ENCODE results near the gene PNMA1.

The PNMA1 gene

DNA sequence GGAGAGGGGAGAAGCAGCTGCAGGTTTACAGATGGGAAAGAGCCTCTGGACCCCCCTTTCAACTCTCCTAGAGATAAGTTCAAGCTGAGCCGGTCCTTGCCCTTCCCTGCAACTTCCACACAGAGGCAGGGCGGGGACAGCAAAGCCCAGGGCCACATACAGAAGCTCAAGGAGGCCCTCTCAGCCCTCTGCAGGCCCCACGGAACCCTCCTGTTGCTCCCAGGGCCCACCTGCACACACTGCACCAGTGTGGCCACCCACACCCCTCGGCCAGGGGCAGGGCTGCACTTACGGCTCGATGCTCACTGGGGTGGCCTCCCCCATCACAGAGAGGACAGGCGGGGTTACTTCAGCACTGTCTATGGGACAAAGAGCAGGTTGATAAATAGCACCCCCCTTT is 13.0 kb upstream of the PNMA1 start:
- Histone ChIP-seq H3K4me3 (ENCODE audit: severe bottlenecking) (no peak overlapping the region), H3K4me1 (ENCODE audit: insufficient read depth, poor library complexity, severe bottlenecking) (peaks cover 32% of the 10 kb centered on the region), H3K36me3 (ENCODE audit: low read depth) (peaks cover 96% of the 10 kb centered on the region), H3K27ac (ENCODE audit: poor library complexity, severe bottlenecking) (peak overlapping the region; percentile 89), H3K9me3 (ENCODE audit: severe bottlenecking) (no peaks in the 10 kb centered on the region), H3K27me3 (ENCODE audit: insufficient read depth, poor library complexity, severe bottlenecking) (no peaks in the 10 kb centered on the region)
- DNase-seq (ENCODE audit: low spot score), result peak; percentile 60
- no peak for ATAC-seq (ENCODE audit: low read depth)
- TF ChIP-seq CTCF (IDR thresholded peaks at IDR 0.05; ENCODE audit: poor library complexity, severe bottlenecking), result no peak

- ATAC-seq (ENCODE audit: low read depth), result no peak
- no peak for TF ChIP-seq CTCF (IDR thresholded peaks at IDR 0.05; ENCODE audit: poor library complexity, severe bottlenecking)
- H3K36me3 ChIP-seq (ENCODE audit: low read depth), result peaks cover 96% of the 10 kb centered on the region
- peak overlapping the region; percentile 89 for H3K27ac ChIP-seq (ENCODE audit: poor library complexity, severe bottlenecking)
- H3K27me3 ChIP-seq (ENCODE audit: insufficient read depth, poor library complexity, severe bottlenecking), result no peaks in the 10 kb centered on the region
- peak; percentile 69 for DNase-seq (ENCODE audit: low spot score)
- H3K9me3 ChIP-seq (ENCODE audit: severe bottlenecking), result no peaks in the 10 kb centered on the region
- H3K4me1 ChIP-seq (ENCODE audit: insufficient read depth, poor library complexity, severe bottlenecking), result peaks cover 32% of the 10 kb centered on the region
- H3K4me3 ChIP-seq (ENCODE audit: severe bottlenecking), result no peak overlapping the region
Measured at GRCh38 chr14:73726025-73726961, 12.1 kb upstream of the PNMA1 start.

DNA sequence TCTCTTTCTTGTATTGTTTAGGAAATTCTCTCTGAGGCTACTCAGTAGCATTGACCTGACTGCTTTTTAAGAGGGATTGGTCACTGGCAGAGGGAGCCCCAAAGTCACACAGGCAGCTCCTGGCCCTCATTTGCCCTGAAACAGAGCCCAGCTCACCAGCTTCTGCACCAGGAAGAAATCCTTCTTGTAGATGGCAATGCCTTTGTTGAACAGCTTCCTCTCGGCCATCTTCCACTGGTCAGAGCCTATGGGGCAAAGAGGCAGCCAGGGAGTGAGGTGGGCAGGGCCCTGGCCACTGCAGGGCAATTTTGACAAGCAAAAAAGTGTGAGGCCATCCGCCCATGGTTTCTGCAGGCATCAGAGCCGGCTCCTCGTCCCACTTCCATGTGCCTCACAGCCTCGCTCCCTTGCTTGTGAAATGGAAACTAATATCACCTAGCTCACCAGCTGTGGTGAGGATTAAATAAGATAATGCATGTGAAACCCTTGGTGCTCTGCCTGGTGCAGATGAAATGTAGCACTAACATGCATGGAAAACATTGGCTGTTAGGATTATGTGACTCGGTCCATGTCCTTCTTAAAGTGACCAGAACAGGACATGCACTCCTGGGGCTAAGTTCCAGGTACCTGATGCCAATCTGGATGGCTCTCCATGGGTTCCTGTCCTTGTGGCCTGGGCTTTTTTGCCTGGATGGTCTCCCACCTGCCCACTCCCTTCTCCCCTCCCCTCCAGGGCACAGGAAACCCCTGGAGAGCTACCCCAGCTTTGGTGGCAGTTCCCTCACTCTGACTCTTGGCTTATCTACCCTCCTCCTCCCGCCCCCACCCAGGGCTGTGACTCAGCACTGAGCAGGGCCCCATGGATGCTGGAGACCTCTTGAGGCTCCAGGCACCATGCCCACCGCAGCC is 11.2 kb upstream of the PNMA1 start:
- H3K9me3 ChIP-seq (ENCODE audit: severe bottlenecking), result no peaks in the 10 kb centered on the region
- peaks cover 96% of the 10 kb centered on the region for H3K36me3 ChIP-seq (ENCODE audit: low read depth)
- no peak for TF ChIP-seq CTCF (IDR thresholded peaks at IDR 0.05; ENCODE audit: poor library complexity, severe bottlenecking)
- no peak overlapping the region for H3K4me3 ChIP-seq (ENCODE audit: severe bottlenecking)
- H3K27ac ChIP-seq (ENCODE audit: poor library complexity, severe bottlenecking), result peak overlapping the region; percentile 89
- DNase-seq (ENCODE audit: low spot score) (peak; percentile 62), ATAC-seq (ENCODE audit: low read depth) (no peak)
- no peaks in the 10 kb centered on the region for H3K27me3 ChIP-seq (ENCODE audit: insufficient read depth, poor library complexity, severe bottlenecking)
- H3K4me1 ChIP-seq (ENCODE audit: insufficient read depth, poor library complexity, severe bottlenecking), result peaks cover 32% of the 10 kb centered on the region

DNA sequence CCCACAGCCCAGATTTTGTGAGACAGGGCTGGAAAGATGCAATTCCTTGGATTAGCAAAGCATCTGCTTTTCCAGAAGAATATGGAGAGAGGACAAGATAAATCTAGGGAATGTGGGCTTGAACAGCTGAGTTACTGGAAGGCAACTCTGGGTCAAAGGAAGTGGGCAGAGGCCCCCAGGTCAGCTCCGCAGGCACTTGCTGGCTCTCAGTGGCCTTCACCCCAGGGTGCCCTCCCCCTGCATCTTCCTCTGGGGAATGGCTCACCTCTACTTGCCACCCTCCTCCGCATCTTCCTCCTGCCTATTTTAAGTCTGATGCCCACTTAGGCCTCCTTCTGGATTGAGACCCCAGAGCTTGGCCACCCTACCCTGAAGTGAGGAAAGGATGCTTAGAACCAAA is 10.5 kb upstream of the PNMA1 start:
- peaks cover 32% of the 10 kb centered on the region for H3K4me1 ChIP-seq (ENCODE audit: insufficient read depth, poor library complexity, severe bottlenecking)
- H3K27me3 ChIP-seq (ENCODE audit: insufficient read depth, poor library complexity, severe bottlenecking), result no peaks in the 10 kb centered on the region
- H3K36me3 ChIP-seq (ENCODE audit: low read depth), result peaks cover 96% of the 10 kb centered on the region
- H3K9me3 ChIP-seq (ENCODE audit: severe bottlenecking), result no peaks in the 10 kb centered on the region
- H3K4me3 ChIP-seq (ENCODE audit: severe bottlenecking), result no peak overlapping the region
- H3K27ac ChIP-seq (ENCODE audit: poor library complexity, severe bottlenecking), result peak overlapping the region; percentile 89
- ATAC-seq (ENCODE audit: low read depth), result no peak
- DNase-seq (ENCODE audit: low spot score), result peak; percentile 60
- no peak for TF ChIP-seq CTCF (IDR thresholded peaks at IDR 0.05; ENCODE audit: poor library complexity, severe bottlenecking)
